ELF-1 (cell line): ENCODE data around the gene FOXP1.

Experiments
- DNase-seq: peaks from one replicate; pipeline ENCODE4 v3.0.0-alpha.2; 2016; ENCODE audit warnings: low read depth, low spot score

Gene FOXP1

DNA sequence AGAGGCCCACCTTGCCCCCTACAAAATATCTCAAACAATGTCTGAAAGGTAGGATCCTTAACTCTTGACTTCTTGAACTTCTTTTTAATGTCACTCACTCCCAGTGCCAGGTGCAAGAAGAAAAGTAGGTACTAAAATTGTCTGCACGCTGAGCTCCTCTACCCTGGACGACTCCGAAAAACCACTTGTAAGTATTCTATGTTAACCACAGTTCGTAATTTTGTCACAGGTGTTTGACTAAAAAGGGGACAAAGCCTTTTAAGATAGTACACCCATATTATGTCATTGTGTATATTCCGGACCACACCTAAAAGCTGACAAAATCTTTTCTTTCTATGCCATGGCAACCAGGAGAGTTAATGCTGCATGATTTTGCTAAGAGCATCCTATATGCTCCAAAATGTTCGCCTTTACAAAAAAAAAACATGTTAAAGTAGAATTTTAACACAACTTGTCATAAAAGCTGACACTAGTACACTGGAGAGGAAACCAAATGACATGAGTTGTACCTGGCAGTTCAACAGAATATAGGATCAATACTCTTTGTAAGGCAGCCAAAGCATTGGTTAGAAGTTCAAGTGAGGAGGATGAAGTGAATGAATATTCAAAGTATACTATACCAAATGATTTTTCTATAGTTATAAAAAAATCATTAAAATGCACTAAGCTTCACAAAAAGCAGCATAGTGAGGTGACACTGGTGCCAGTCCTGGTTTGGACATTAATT is 210.5 kb downstream of the FOXP1 start:
- no peak for DNase-seq

DNA sequence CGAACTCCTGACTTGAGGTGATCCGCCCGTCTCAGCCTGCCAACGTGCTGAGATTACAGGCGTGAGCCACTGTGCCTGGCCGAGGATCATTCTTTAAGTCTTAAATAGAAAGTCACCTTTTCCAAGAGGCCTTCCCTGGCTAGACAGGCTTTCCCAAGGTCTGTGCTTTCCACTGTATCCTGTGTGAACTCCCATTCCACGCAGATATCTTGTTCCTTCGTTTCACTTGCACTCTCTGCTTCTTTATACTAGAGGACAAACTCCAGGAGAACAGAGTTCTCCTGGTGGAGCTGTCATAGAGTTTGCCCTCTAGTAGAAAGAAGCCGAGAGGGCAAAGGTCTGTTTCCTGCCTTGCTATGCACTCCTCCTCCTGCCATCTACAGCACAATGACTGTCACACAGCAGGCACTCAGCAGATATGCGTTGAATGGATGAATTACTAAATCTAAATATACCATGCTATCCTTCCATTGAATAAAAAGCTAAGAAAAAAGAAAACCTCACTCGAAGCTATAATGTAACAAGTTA is 211.2 kb downstream of the FOXP1 start:
- DNase-seq = no peak

DNA sequence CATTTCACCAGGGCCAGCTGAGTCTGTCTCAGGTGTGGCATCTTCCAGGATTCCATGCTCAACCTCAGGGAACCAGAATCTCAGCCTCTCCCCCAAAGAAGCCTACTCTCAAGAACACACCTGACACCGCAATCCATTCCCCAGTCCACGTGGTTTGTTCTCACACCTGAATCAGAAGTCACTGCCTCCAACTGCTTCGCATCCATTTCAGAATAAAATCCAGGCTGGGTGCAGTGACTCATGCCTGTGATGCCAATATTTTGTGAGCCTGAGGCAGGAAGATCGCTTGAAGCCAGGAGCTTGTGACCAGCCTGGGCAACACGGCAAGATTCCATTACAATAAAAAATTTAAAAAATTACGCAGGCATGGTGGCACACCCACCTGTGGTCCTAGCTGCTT is 212.2 kb downstream of the FOXP1 start:
- no peak for DNase-seq

GRCh38 chr3:71370467-71370866 is 213.1 kb downstream of the FOXP1 start:
- no peak for DNase-seq

GRCh38 chr3:71369701-71370391 is 213.7 kb downstream of the FOXP1 start:
- DNase-seq = no peak

GRCh38 chr3:71366988-71367604 is 216.4 kb downstream of the FOXP1 start:
- DNase-seq = peak; percentile 32

DNA sequence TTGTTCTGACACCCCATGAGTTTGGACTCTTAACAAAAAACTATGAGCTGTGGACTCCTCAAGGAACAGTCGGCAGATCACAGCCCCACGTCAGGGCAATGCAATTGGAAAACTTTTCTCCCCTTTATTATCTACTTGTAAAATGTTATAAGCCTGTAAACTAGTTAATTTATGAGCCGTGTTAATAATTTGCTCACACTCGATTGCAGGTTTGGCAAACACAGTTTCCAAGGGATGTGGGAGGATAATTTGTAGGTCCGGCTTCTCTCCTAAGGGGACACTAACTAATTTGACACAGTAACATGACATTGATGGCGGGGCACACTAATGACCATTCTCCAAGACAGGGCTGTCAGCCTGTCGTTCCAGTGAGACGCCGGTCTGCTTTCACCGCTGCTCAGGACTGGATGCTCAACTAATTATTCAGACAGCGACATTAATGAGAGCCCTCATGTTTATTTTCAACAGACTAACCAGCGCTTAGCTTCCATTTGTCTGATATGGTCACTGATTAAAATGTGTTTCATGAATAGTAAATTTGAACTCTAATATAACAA is 222.1 kb downstream of the FOXP1 start:
- DNase-seq = no peak

DNA sequence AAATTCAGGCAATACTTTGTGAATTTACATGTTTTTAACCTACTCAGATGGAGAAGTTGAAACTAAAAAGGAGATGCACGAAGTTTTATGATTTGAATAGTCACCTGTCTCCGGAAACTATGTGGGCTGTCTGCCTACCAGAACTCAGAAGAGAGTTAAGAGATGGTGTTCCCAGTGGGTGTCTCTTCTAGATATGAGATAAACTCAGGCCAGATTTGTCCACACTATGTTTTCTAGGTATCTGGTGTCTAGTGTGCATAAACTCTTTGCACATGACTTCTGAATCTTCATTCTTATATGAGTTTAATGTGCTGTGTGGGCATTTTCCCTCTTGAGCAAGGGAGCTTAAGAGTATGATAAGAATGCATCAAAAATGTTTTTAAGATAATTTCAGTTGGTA is 222.8 kb downstream of the FOXP1 start:
- no peak for DNase-seq

GRCh38 chr3:71360180-71360579 is 223.3 kb downstream of the FOXP1 start:
- no peak for DNase-seq

DNA sequence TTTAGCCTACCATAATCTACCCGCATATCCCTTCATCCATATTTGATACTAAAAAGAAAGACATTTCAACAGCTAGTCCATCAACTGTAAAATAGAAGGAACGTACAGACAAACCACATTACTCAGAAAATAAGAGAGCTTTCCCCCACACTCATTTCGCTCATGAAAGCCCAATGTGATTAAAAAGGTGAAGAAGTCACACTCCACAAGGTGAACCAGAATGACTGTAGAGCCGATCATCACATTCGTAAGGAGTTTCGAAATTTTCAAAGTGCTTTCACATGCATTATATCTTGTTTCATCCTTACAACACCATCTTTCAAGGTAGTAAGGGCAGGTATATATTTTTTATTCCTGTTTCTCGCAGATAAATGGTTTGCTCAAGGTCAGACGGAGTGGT is 225.3 kb downstream of the FOXP1 start:
- no peak for DNase-seq

DNA sequence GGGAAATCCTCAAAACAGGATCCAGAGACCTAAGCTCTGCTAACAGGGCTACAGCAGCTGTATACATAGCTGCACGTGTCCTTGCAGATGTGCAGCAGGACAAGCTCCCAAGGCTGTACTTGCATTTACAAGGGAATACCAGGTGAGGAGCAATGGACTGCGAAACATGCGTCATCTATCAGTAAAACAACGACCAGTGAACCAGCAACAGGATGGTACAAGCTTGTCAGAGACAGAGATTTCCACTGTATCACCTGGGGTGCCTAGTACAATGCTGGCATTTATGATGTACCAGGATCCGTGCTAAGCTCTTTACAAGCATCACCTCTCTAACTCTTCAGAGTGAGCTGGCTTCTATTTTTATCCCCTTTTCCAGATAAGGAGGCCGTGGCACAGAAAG is 227.3 kb downstream of the FOXP1 start:
- DNase-seq = no peak

DNA sequence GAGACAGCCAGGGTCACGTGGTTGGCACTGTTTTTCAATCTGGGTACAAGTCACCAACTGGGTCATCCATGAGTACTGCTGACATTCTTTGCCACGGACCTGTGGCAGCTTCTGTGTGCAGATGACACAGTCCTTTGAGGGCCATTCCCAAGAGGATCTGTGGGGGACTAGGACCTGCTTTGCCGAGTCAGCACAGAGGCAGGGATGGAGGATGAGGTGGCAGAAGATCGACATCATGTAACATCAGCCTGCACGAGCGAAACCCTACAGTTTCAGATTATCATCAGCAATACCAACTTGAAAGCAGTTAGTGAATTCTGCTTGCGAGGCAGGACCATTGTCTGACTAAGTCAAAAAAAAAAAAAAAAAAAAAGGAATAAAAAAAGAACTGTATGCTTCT is 227.7 kb downstream of the FOXP1 start:
- DNase-seq = no peak

GRCh38 chr3:71355037-71355436 is 228.5 kb downstream of the FOXP1 start:
- DNase-seq = no peak

DNA sequence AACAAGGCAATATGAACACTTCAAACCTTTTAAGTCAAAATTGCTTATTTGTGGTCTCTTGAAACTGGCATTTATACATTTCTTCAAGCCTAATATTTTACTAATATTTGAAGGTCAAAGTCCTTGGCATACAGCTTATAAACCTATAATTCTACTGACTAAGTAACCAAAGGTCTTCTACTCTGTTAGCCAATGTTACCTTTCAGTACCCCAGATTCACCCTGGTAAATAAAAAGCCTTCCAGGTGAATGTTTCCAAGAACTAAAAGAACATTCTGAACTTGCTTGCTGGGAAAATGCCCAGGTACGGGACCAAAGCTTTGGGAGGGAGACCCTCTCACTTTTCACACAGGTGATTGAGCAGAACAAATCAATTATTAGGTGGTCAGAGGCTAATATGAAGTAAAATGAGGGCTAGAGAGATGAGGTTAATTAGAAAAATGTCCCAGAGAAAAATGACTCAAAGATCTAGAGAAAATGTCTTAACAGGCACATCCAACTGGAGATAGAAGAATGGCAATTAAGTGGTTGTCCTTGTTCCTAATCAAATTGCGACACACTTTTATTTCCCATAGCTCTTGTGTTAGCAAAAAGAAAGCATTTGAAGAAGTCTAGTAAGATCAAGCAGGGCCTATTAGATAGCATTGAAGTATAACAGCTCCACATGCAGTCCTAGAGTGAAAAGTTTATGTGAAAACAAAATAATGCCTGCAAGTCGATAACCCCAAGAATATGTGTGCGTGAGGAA is 232.0 kb downstream of the FOXP1 start:
- no peak for DNase-seq

DNA sequence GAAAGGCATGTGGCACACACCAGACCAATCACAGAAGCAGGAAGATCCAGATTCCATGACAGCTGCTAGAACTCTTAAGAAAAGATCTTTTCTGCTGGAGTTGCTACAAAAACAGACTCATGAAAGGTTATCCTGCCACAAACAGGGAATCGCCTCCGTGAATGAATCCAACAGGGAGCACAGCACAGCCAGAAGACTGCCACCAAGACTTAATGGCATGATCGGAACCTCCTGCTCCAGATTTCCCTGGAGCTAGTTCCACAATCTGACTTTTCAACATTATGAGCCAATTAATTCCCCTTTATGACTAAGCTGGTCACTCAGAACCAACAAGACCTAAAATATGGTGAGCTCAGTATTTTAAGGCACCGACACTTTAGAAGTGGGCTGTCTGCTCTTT is 232.5 kb downstream of the FOXP1 start:
- no peak for DNase-seq

- DNase-seq = no peak
Measured at GRCh38 chr3:71348831-71349230, 234.7 kb downstream of the FOXP1 start.

DNA sequence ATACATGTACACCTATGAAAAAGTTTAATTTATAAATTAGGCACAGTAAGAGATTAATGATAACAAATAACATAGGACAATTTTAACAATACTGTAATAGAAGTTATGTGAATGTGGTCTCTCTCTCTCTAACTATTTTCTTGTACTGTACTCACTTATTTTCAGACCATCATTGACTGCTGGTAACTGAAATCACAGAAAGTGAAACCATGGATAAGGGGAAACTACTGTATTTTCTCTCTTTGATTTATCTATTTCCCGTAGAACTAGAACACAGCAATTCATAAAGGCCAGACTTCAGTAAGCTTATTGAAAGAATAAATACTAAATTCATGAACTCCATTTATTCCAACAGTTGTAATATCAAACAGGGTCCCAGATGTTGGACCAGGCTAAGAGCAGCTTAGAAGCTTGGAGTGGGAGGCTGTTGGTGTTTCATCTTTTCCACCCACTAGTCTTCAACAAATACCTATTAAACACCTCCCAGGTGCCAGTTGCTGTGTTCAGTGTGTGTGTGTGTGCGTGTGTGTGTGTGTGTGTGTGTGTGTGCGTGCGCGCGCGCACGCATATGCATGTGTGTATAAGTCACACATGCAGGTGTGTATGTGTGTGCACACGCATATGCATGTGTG is 235.4 kb downstream of the FOXP1 start:
- no peak for DNase-seq

- DNase-seq = no peak
Measured at GRCh38 chr3:71346061-71346460, 237.5 kb downstream of the FOXP1 start.

GRCh38 chr3:71345429-71346040 is 238.0 kb downstream of the FOXP1 start:
- DNase-seq = no peak

- DNase-seq = no peak
Measured at GRCh38 chr3:71341721-71342120, 241.8 kb downstream of the FOXP1 start.

DNA sequence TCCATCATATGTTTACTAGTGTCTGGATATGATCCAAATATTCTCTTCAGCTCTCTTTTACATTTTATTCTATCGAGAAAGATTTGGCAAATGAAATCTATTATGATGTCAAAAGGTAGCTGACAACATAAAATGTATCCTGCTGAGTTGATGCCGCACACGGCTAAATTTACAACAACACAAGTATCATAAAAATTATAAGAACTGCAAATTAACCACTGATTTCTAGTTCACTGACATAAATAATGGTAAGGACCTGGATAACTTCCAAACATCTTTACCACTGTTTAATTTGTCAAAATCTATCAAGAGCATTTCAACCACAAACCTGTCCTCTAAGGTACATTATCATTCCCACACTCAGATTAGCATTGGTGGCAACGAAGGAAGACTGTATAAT is 244.5 kb downstream of the FOXP1 start:
- DNase-seq = no peak
